ENCODE results near the gene ANKRD12.

Gene ANKRD12

DNA sequence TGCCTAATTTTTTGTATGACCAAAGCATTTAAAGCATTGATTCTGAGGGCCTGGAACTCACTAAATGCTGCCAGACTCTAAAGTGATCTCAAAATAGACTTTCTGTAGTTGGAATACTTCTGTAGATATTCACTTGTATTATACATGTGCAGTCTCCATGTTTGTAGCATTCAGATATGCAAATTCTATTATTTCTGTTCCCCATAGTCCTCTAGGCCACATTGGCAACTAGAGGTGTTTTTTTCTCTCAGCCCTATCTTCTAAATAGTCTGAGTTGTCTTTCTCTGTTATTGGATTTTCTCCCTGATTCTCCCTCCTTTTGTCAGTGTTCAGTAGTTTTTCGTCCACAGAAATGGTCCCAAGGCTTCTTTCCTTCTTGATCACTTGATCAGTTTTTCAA lies 38.5 kb downstream of the ANKRD12 start:
- Mint-ChIP-seq H3K4me3 (no peak overlapping the region), H3K36me3 (peaks cover 96% of the 10 kb centered on the region), H3K27ac (peak overlapping the region; percentile 8), H3K9me3 (no peaks in the 10 kb centered on the region), H3K4me1 (peaks cover 87% of the 10 kb centered on the region)
- ATAC-seq (no peak), DNase-seq (ENCODE audit: low spot score in 2 of 2) (no peak)

DNA sequence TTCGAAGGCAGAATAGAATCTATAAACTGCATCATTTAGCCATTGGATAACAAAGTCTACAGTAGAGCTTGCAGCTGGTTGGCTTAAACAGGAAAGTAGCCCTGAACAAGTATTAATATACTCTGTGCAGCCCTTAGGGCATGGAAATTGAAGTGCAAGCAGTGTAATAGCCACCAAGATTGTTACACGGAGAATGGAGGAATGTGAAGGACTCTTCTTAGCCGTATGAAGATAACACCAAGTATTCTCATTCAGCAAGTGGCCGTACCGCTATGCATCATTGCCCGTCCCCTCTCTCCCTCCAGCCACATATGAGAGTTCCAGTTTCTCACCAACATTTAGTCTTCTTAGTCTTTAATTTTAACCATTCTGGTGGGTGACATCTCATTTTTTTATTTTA lies 40.5 kb downstream of the ANKRD12 start:
- ATAC-seq, result no peak
- Mint-ChIP-seq H3K27ac (no peak overlapping the region), H3K4me1 (peaks cover 81% of the 10 kb centered on the region), H3K36me3 (peaks cover 89% of the 10 kb centered on the region), H3K4me3 (no peak overlapping the region), H3K9me3 (no peaks in the 10 kb centered on the region)
- DNase-seq (ENCODE audit: low spot score in 2 of 2), result no peak

DNA sequence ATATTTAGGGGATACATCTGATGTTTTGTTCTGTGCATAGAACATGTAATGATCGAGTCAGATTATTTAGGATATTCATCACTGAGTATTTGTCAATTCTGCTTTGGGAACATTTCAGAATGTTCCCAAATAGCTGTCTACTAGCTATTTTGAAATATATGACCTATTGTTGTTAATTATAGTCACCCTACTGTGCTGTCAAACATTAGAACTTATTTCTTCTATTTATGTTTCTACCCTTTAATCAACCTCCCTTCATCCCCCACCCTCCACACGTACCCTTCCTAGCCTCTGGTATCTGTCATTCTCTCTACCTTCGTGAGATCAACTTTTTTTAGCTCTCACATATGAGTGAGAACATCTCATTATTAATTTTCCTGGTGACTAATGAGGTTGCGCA lies 40.9 kb downstream of the ANKRD12 start:
- ATAC-seq (no peak), DNase-seq (ENCODE audit: low spot score in 2 of 2) (no peak)
- peaks cover 77% of the 10 kb centered on the region for H3K4me1 Mint-ChIP-seq
- peak overlapping the region; percentile 17 for H3K27ac Mint-ChIP-seq
- peaks cover 89% of the 10 kb centered on the region for H3K36me3 Mint-ChIP-seq
- H3K9me3 Mint-ChIP-seq, result no peaks in the 10 kb centered on the region
- no peak overlapping the region for H3K4me3 Mint-ChIP-seq

DNA sequence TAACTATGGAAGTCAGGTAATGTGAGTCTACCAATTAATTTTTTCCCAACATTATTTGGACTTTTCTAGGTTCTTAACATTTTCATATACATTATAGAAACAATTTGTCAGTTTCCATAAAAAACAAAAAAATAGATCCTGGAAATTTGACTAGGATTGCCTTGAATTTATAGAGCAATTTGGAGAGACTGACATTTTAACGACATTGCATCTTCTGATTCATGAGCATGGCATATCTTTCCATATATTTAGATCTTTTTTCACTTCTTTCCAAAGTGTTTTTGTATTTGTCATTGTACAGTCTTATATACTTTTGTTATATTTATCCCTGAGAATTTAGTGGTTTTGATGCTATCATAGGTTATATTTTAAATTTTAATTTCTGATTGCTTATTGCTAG lies 42.0 kb downstream of the ANKRD12 start:
- Mint-ChIP-seq H3K4me3 (no peak overlapping the region), H3K27ac (no peak overlapping the region), H3K36me3 (peaks cover 91% of the 10 kb centered on the region), H3K9me3 (no peaks in the 10 kb centered on the region), H3K4me1 (peaks cover 70% of the 10 kb centered on the region)
- DNase-seq (ENCODE audit: low spot score in 2 of 2), result no peak
- no peak for ATAC-seq

DNA sequence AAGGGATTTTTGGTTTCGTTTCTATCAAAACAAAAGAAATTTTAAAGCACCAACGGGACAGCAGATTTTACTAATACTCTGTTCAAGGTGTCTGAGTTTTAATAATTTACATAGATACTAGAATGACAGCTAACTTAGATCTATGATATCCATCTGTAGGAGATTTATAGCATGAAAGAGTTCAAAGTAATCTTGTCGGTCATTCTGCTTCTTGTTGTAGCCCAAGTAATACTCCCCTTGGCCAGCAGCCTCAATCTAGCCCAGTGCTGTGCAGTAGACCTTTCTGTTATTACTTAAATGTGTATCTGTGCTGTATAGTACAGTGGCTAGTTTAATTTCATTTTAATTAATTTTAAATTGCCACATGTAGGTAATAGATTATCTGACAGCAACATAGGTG lies 44.7 kb downstream of the ANKRD12 start:
- Mint-ChIP-seq H3K9me3 (no peaks in the 10 kb centered on the region), H3K36me3 (peaks cover 93% of the 10 kb centered on the region)

DNA sequence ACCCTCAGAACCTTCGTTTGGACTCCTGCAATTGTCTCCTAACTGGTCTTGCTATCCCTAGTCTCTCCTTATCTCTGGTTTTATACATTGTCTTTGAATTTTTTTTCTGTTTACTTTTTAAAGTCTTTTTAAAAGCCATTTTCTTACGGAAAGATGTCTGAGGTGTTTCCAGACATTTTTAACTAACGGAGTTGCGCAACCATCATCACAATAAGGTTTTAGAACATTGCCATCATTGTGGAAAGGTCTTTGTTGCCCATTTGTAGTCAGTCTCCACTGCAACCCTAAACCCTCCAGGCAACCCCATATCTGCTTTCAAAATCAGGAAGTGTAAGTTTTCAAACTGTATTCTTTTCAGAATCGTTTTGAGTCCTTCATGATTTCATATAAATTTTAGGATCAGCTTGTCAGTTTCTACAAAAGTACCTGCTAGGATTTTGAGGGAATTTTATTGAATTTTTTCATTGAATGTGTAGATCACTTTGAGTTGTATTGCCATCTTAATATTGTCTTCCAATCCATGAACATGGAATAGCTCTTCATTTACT lies 46.3 kb downstream of the ANKRD12 start:
- DNase-seq (ENCODE audit: low spot score in 2 of 2), result no peak
- H3K4me1 Mint-ChIP-seq, result peaks cover 48% of the 10 kb centered on the region
- H3K27ac Mint-ChIP-seq, result peak overlapping the region; percentile 24
- no peak for ATAC-seq
- peaks cover 93% of the 10 kb centered on the region for H3K36me3 Mint-ChIP-seq
- no peak overlapping the region for H3K4me3 Mint-ChIP-seq
- no peaks in the 10 kb centered on the region for H3K9me3 Mint-ChIP-seq

More for the DNA sequence above, 44.7 kb downstream of the ANKRD12 start:
- no peak overlapping the region for H3K4me3 Mint-ChIP-seq
- H3K27ac Mint-ChIP-seq, result peak overlapping the region; percentile 15
- ATAC-seq (no peak), DNase-seq (ENCODE audit: low spot score in 2 of 2) (no peak)
- peaks cover 61% of the 10 kb centered on the region for H3K4me1 Mint-ChIP-seq

DNA sequence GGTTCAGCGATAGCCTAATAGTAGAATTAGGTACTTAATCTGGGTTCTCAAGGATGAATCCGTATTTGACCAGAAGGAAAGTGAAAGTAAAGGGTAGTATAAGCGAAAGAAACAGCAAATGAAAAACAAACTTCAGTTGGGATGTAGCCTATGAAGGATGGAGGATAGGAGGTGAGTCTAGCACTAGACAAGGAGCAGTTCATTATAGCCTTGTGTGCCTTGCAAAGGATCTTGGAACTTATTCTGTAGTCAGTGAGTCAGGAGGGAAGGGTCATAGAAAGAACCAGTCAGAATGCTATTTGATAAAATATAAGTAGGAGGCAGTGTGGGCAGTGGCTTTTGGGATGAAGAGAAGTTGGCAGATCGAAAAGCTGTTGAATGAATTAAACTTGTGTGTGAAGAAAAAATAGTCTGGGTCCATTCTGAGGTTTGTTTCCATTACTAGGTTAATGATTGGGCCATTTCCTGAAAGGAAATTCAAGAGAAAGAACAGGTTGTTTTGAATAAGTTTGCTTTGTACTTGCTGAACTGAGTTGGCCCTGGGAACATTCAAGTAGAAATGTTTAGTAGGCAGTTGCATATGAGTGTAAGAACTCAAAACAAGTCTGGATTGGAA lies 48.5 kb downstream of the ANKRD12 start:
- no peaks in the 10 kb centered on the region for H3K9me3 Mint-ChIP-seq
- peaks cover 45% of the 10 kb centered on the region for H3K4me1 Mint-ChIP-seq
- H3K27ac Mint-ChIP-seq, result peak overlapping the region; percentile 46
- no peak for DNase-seq (ENCODE audit: low spot score in 2 of 2)
- ATAC-seq, result peak; percentile 77
- H3K36me3 Mint-ChIP-seq, result peaks cover 93% of the 10 kb centered on the region
- H3K4me3 Mint-ChIP-seq, result peak overlapping the region; percentile 44

DNA sequence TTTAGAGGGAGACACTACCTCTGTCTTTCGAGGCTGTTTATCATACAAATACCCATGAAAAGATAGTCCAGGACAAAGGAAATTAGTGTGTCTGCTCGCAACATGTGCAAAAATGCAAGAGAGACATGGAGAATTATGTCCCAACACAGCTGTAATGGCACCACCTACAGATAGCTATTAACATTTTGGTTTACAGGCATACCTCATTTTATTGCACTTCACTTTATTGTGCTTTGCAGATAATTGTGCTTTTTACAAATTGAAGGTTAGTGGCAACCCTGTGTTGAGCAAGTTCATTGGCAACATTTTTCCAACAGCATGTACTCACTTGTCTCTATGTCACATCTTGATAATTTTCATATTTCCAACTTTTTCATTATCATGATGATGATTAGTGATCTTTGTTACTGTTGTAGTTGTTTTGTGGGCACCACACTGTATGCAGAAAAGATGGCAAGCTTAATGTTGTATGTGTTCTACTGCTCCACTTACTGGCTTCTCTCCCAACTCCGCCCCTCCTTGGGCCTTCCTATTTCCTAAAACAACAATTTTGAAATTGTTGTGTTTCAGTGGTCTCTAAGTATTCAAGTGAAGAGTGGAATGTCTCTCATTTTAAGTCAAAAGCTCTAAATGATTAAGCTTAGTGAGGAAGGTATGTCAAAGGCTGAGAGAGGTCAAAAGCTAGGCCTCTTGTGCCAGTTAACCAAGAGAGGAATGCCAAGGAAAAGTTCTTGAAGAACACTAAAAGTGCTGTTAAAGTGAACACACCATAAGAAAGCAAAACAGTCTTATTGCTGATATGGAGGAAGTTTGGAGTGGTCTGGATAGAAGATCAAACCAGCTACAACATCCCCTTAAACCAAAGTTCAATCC lies 52.0 kb downstream of the ANKRD12 start:
- ATAC-seq (no peak), DNase-seq (ENCODE audit: low spot score in 2 of 2) (no peak)
- no peak overlapping the region for H3K27ac Mint-ChIP-seq
- no peaks in the 10 kb centered on the region for H3K9me3 Mint-ChIP-seq
- peaks cover 99% of the 10 kb centered on the region for H3K36me3 Mint-ChIP-seq
- peaks cover 52% of the 10 kb centered on the region for H3K4me1 Mint-ChIP-seq
- no peak overlapping the region for H3K4me3 Mint-ChIP-seq

DNA sequence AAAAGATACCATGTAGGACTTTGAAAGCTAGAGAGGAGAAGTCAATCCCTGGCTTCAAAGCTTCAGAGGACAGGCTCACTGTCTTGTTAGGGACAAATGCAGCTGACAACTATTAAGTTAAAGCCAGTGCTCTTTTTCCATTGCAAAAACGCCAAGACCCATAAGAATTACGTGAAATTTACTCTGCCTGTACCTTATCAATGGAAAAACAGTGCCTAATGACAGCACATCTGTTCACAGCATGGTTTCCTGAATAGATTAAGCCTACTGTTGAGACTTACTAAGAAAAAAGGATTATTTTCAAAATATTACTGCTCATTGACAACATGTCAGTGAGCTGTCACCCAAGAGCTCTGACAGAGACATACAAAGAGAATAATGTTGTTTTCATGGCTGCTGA lies 52.9 kb downstream of the ANKRD12 start:
- ATAC-seq (no peak), DNase-seq (ENCODE audit: low spot score in 2 of 2) (no peak)
- no peak overlapping the region for H3K27ac Mint-ChIP-seq
- peaks cover 54% of the 10 kb centered on the region for H3K4me1 Mint-ChIP-seq
- H3K4me3 Mint-ChIP-seq, result no peak overlapping the region
- H3K36me3 Mint-ChIP-seq, result peaks cover 99% of the 10 kb centered on the region
- H3K9me3 Mint-ChIP-seq, result no peaks in the 10 kb centered on the region

DNA sequence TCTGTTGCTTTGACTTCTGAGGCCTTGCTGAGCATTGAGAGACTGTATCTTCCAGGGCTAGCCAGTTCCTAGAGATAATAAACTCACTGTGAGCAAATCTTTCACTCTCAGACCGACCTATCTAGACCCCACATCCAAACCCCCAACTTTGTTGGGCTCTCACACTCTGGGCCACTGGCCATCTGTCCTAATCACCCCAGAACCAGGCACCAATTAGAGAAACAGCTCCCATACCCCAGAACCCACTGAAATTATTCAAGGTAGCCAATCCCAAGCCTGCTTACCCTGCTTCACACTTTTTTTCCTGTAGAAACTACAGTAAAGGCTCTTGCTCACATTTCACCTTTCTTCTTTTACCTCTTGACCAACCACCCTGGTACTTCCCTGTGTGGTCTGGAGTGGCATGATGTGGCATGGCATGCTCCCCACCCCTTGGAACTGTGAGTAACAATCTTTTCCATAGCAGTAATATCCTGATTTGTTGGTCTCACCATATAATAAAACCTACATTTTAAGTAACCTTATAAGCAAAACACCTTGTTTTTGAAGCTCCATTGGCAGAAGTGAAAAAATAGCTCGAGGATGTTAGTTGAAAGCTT lies 55.2 kb downstream of the ANKRD12 start:
- Mint-ChIP-seq H3K36me3 (peaks cover 99% of the 10 kb centered on the region), H3K9me3 (no peaks in the 10 kb centered on the region), H3K4me3 (no peak overlapping the region), H3K4me1 (peaks cover 48% of the 10 kb centered on the region), H3K27ac (peak overlapping the region; percentile 82)
- ATAC-seq (no peak), DNase-seq (ENCODE audit: low spot score in 2 of 2) (no peak)

DNA sequence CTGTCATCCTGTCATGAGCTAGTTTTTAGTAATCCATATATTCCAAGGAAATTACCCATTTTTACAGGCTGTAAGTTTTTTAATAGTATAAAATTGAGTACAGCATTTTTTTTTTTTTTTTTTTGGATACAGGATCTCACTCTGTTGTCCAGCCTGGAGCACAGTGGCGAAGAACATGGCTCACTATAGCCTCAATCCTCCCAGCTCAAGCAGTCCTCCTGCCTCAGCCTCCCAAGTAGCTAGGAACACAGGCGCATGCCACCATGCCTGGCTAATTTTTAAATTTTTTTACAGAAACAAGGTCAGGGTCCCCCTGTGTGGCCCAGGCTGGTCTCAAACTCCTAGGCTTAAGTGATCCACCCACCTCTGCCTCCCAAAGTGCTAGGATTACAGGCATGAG lies 56.5 kb downstream of the ANKRD12 start:
- DNase-seq (ENCODE audit: low spot score in 2 of 2) (no peak), ATAC-seq (no peak)
- Mint-ChIP-seq H3K27ac (peak overlapping the region; percentile 82), H3K4me3 (no peak overlapping the region), H3K4me1 (peaks cover 48% of the 10 kb centered on the region), H3K9me3 (no peaks in the 10 kb centered on the region), H3K36me3 (peaks cover 99% of the 10 kb centered on the region)

DNA sequence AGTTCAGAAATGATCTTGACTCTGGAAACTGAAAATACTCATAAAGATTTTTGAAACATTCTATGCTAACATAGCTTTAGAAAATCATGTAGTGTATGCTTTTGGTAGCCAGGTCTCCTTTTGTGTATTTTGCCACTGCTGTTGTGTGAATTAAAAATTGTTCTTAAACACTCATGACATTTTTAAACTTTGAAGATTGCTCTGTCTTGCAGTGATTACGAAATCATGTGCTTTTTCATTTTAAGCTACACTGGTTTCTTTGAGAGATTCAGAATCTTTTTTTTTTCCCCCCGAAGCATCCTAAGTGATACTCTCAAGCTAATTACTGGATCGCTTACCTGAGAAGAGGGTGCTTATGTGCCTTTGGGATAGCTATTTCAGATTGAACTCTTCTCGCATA lies 60.0 kb downstream of the ANKRD12 start:
- Mint-ChIP-seq H3K27ac (peak overlapping the region; percentile 61), H3K4me3 (no peak overlapping the region), H3K9me3 (no peaks in the 10 kb centered on the region), H3K4me1 (peaks cover 38% of the 10 kb centered on the region), H3K36me3 (peaks cover 100% of the 10 kb centered on the region)
- DNase-seq (ENCODE audit: low spot score in 2 of 2) (no peak), ATAC-seq (no peak)

DNA sequence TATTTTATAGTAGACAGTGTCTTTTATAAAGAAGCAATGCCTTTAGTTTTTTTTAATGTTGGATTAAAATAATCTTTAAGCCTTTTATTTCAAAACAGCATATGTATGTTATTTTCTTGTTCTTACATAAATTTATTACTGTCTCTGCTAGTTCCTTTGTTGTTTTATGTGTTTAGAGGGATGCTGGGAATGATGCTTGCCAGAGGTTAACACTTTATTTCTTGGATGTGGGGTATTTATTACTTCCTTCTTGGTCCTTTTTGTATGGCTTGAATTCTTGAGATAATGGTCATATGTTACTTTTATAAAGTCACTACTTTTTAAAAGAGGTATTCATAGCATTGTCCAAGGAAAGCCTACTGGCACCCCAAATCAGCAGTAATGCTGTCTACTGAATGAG lies 63.1 kb downstream of the ANKRD12 start:
- no peak for DNase-seq (ENCODE audit: low spot score in 2 of 2)
- no peak for ATAC-seq
- no peak overlapping the region for H3K27ac Mint-ChIP-seq
- peaks cover 14% of the 10 kb centered on the region for H3K4me1 Mint-ChIP-seq
- H3K36me3 Mint-ChIP-seq, result peaks cover 100% of the 10 kb centered on the region
- no peak overlapping the region for H3K4me3 Mint-ChIP-seq
- H3K9me3 Mint-ChIP-seq, result no peaks in the 10 kb centered on the region

DNA sequence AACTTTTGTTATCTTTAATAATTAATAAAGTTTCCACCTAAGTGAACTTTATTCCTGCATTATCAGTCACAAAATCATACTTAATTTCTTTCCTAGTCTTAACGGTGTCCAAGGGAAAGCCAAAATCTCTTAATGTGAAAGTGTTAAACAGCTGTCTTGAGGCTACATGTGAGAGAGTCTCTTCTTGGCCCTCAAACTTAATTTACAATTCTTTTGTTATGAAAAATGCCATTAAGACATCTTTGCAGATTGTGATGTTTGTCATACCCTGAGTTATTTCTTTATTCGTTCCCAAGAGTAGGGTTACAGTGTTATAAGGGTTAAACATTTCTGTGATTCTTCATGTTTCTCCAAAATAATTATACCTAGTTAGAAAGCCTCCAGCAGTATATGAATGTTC lies 64.6 kb downstream of the ANKRD12 start:
- no peak for DNase-seq (ENCODE audit: low spot score in 2 of 2)
- no peak overlapping the region for H3K4me3 Mint-ChIP-seq
- no peak overlapping the region for H3K27ac Mint-ChIP-seq
- H3K36me3 Mint-ChIP-seq, result peaks cover 99% of the 10 kb centered on the region
- H3K4me1 Mint-ChIP-seq, result peaks cover 7% of the 10 kb centered on the region
- H3K9me3 Mint-ChIP-seq, result no peaks in the 10 kb centered on the region
- ATAC-seq, result no peak

DNA sequence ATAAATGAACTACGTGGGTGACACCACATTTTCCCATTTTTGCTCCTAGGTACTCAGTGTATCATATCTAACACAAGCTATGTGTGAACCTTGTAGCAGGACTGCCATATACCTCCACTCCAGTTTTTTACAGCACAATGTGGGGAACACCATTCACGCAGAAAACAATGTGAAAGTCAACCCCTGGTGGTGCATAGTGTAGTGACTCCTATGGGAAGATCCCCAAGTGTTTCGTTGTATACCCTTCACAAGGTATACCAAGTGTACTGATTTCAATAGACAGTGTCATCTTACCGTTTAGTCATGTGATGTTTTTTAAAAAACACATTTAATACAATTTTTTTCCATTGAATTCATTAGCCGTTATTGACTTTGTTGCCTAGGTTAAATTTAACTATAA lies 68.1 kb downstream of the ANKRD12 start:
- Mint-ChIP-seq H3K4me3 (no peak overlapping the region), H3K4me1 (no peaks in the 10 kb centered on the region), H3K27ac (no peak overlapping the region), H3K9me3 (no peaks in the 10 kb centered on the region), H3K36me3 (peaks cover 97% of the 10 kb centered on the region)
- ATAC-seq (no peak), DNase-seq (ENCODE audit: low spot score in 2 of 2) (no peak)

All from stimulated activated effector memory CD8-positive, alpha-beta T cell treated with anti-CD3 and anti-CD28 coated beads, Interleukin-12 subunit alpha, Interleukin-12 subunit beta, amount 100 ng/mL, for 72 hours (primary cell).